Measurements from ENCODE around the gene HOXB2. TPM values are rescaled to one million over a fixed set of nuclear protein-coding genes. Genes with fewer than 3 reads are reported as not detected.

Gene HOXB2
- 2.3 TPM for total RNA-seq

GRCh38 chr17:48545022-48545375 lies at the start of gene HOXB2:
TSS of gene HOXB2 (minus strand) at chr17:48545109. CDS start at chr17:48544911, 198 bp downstream.
- no peak for ATAC-seq
- no peak for DNase-seq (ENCODE audit: low spot score)

- DNase-seq (ENCODE audit: low spot score) (peak; percentile 68), ATAC-seq (peak; percentile 77)
Measured at GRCh38 chr17:48593840-48594537, 49.1 kb upstream of the HOXB2 start.

- ATAC-seq (peak; percentile 5), DNase-seq (ENCODE audit: low spot score) (no peak)
Measured at GRCh38 chr17:48593126-48593829, 48.4 kb upstream of the HOXB2 start, which contains the start of gene HOXB5. TSS of gene HOXB5 (minus strand) at chr17:48593779. CDS start at chr17:48593682, 97 bp downstream.

- no peak for ATAC-seq
- no peak for DNase-seq (ENCODE audit: low spot score)
Measured at GRCh38 chr17:48592577-48592976, 47.7 kb upstream of the HOXB2 start.

GRCh38 chr17:48592057-48592514 lies 47.2 kb upstream of the HOXB2 start:
- DNase-seq (ENCODE audit: low spot score) (no peak), ATAC-seq (no peak)

GRCh38 chr17:48591255-48592056 lies 46.5 kb upstream of the HOXB2 start:
- no peak for ATAC-seq

GRCh38 chr17:48590607-48591161 lies 45.8 kb upstream of the HOXB2 start:
- ATAC-seq, result no peak
- no peak for DNase-seq (ENCODE audit: low spot score)

More at GRCh38 chr17:48591255-48592056, 46.5 kb upstream of the HOXB2 start:
- DNase-seq (ENCODE audit: low spot score), result no peak

GRCh38 chr17:48589831-48590606 lies 45.1 kb upstream of the HOXB2 start, which contains the start of gene HOXB3:
TSS of gene HOXB3 (minus strand) at chr17:48590241. CDS start at chr17:48552474, 37,767 bp downstream.
- ATAC-seq (no peak), DNase-seq (ENCODE audit: low spot score) (no peak)

GRCh38 chr17:48589060-48589830 lies 44.3 kb upstream of the HOXB2 start:
- ATAC-seq, result no peak
- DNase-seq (ENCODE audit: low spot score), result no peak

- ATAC-seq (no peak), DNase-seq (ENCODE audit: low spot score) (no peak)
Measured at GRCh38 chr17:48588528-48588927, 43.6 kb upstream of the HOXB2 start.

- DNase-seq (ENCODE audit: low spot score) (no peak), ATAC-seq (no peak)
Measured at GRCh38 chr17:48588074-48588415, 43.1 kb upstream of the HOXB2 start.

- ATAC-seq (no peak), DNase-seq (ENCODE audit: low spot score) (no peak)
Measured at GRCh38 chr17:48587276-48588073, 42.6 kb upstream of the HOXB2 start.

GRCh38 chr17:48586355-48587258 lies 41.7 kb upstream of the HOXB2 start:
- ATAC-seq, result no peak
- DNase-seq (ENCODE audit: low spot score), result no peak

GRCh38 chr17:48584223-48584741 lies 39.4 kb upstream of the HOXB2 start:
- DNase-seq (ENCODE audit: low spot score) (no peak), ATAC-seq (no peak)

GRCh38 chr17:48583708-48584222 lies 38.9 kb upstream of the HOXB2 start:
- ATAC-seq (no peak), DNase-seq (ENCODE audit: low spot score) (no peak)

GRCh38 chr17:48582750-48583069 lies 37.8 kb upstream of the HOXB2 start:
- DNase-seq (ENCODE audit: low spot score) (no peak), ATAC-seq (no peak)

GRCh38 chr17:48579760-48580554 lies 35.0 kb upstream of the HOXB2 start:
- DNase-seq (ENCODE audit: low spot score) (no peak), ATAC-seq (no peak)

Data from left lobe of liver (tissue), 2 donors.